Right forelimb (tissue), 1 donor: ENCODE results near the gene ADAMTSL4.

Source experiments
- DNase-seq: peaks from one replicate; pipeline ENCODE4 v3.0.0-alpha.2; 2018

Gene ADAMTSL4

DNA sequence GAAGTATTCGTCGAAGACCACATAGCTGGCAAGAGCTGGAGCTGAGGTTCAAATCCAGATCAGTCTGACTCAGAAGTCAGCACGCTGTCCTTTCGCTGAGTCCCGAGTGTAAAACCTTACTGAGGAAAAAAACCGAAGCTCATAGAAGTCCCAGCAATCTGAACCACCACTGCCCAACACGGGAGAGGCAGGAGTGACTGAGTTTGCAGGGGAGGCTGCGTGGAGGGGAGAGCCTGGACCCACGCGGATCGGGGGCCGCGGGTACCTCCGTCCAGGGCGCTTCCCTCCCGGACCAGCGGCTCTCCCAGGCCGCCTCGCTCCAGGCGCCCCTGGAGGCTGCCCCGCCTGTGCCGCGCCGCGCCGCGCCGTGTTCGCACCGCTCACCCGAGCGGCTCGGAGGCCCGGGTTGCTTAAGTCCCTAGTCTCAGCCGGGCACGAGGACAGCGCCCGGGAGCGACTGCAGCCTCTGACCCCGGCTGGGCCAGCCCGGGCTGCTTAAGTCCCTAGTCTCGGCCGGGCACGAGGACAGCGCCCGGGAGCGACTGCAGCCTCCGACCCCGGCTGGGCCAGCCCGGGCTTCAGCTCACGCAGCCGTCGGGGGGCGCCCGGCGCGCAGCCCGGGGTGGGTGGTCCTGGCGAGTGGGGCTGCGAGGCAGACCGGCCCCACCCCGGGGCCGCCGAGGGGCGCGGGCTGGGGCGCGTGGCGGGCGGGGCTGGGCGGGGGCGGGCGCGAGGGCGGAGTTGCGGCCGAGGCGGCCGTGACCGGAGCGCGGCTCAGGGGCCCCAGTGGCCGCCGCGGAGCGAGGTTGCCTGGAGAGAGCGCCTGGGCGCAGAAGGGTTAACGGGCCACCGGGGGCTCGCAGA lies at the start of gene ADAMTSL4:
Gene ADAMTSL4 (plus strand): TSS at position 777 of the 864 bp plus-strand sequence. CDS start 2,881 bp downstream, outside the sequence.
- peak; percentile 81 for DNase-seq

DNA sequence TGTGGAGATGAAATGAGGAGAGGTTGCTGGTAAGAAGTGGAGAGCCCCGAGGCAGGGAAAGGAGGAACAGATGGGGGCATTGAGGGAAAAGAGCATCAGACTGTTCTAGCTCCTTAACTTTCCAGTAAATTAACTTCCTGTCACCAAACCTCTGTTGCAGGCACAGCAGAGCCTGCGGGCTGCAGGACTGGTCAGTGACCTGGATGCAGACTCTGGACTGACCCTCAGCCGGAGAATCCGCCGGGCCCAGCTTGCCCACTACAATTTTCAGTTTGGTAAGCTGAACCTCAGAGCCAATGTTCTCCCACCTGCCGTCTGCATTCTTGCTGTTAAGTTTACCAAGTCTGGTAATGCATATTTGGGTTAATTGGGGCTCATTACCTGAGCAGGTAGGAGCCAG lies 43.8 kb upstream of the ADAMTSL4 start:
- DNase-seq: no peak

DNA sequence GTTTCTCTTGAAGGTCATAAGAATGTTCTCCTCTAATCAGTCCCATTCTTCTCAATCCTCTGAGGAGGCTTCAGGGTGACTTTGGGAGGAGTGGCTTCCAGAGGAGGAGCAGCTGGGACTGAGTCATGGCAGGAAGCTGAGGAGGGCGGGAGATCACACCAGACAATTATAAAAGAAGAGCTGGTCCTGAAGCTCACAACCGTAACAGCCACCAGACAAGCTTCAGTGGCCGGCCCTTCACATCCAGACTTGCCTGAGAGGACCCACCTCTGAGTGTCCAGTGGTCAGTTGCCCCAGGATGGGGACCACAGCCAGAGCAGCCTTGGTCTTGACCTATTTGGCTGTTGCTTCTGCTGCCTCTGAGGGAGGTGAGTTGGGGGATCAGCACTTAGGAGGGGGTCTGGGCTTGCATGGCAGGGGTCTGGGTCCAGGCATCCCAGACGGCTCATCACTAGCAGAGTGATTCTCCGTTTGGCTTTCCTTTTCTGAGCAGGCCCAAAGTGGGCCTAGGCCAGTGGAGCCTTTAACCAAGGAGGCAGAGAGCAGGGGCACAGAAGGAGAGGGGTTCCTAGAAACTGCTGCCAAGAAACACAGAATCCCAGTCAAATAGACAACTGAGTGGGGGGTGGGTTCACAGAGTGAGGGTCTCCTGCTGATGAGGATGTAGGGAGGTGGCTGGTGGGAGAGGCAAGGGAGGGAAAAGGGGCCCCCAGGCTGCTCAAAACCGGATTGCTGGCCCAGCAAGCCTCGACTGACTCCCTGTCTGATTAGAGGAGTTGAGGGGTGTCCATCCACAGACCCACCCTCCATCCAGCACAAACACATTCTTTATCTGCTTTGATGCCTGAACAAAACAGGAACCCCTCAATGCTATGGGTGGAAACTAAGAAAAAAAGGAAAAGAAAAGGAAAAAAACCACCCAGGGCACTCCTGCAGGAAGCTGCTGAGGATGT lies 41.0 kb upstream of the ADAMTSL4 start, which contains the start of gene ECM1:
Gene ECM1 (plus strand): TSS at position 198 of the 953 bp plus-strand sequence. CDS start 101 bp downstream, at position 299.
- DNase-seq: no peak

DNA sequence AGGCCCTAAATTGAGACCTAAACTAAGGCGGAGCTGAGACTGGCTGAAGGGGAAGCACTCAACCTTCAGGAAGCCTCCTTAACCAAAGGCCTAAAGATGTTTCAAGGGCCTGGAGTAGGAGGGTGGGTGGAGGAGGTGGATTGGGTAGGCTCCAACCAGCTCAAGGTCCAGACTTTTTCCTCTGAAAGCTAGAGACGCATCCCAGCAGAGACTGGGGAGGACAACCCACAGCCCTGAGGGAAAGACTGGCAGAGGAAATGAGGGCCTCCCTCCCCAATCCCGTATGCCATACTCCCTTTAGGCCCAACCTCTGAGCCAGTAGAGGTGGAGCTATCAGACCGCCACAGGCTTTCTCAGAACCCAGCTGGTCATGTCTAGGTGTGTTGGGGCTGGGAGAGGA lies 40.2 kb upstream of the ADAMTSL4 start:
- DNase-seq: no peak

DNA sequence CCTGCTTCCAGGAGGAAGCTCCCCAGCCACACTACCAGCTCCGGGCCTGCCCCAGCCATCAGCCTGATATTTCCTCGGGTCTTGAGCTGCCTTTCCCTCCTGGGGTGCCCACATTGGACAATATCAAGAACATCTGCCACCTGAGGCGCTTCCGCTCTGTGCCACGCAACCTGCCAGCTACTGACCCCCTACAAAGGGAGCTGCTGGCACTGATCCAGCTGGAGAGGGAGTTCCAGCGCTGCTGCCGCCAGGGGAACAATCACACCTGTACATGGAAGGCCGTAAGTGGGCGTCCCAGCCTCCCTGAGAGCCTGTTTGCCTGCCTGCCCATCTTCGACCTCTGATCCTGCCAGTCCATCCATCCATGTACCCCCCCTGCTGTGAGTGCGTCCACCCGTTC lies 37.7 kb upstream of the ADAMTSL4 start:
- DNase-seq: peak; percentile 39

DNA sequence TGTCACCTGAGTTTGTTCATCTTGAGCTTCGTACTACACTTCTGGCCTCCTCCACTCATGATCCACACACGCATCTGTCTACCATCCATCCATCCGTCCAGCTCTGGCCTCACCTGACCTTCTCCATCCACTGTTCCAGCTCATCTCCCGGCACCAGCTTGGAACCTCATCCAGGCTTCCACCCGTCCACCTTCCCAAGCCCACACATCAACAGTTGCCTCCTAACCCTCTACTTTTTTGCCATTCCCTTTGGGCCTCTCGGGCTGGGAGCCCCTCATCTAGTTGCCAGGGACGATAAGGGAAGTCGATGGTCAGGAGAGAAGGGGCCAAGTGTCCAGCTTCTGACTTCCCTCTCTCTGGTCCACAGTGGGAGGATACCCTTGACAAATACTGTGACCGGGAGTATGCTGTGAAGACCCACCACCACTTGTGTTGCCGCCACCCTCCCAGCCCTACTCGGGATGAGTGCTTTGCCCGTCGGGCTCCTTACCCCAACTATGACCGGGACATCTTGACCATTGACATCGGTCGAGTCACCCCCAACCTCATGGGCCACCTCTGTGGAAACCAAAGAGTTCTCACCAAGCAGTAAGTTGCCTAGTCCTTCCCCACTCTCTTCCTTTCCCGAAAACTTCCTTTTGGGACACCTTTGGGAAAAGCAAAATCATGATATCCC lies 37.1 kb upstream of the ADAMTSL4 start:
- DNase-seq: peak; percentile 35

DNA sequence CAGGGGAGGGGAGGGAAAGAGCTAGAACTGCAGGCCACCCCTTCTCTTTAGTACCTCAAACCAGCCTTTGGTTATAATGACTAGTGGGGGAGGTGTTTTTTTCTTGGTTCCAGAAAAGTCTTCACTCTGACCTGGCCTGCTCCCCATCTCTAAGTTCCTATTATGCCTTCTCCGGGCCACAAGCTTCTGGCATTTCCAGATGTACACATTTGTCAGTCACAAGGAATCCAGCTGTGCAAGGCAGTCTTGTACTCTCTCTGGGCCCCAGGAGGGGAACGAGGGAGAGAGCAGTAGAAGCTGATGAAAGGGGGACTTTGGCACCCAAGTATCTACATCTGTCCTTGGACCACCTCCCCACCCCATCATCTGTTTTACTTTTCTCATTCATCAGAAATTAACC lies 36.4 kb upstream of the ADAMTSL4 start:
- peak; percentile 46 for DNase-seq

DNA sequence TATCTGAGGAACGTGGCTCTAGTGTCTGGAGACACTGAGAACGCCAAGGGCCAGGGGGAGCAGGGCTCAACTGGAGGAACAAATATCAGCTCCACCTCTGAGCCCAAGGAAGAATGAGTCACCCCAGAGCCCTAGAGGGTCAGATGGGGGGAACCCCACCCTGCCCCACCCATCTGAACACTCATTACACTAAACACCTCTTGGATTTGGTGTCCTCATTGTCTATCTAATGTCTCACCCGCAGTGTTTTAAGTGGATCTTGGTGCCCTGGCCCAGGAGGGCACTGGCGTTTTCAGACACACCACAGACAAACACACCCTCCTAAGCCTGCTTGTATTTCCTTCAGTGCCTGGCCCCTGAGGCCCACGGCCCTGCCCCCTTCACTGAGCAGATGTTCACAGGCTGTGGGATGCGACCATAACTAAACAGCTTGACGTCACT lies 35.8 kb upstream of the ADAMTSL4 start:
- DNase-seq: peak; percentile 46

DNA sequence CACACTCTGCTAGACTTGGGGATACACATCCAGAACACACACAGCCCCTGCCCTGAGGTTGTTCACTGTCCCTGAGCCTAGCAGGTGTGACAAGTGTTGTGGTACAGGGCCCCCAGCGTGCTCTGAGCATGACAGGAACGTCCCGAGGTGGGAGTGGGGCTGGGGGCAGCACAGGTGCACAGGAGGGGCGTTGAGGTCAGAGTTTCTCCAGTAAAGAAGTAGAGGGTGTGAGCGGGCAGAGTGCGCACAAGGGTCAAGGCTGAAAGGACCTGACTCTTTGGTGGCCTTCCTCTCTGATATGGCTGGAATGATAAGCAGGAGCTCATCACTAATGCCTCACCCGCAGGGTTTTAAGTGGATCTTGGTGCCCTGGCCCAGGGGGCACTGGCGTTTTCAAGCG lies 34.9 kb upstream of the ADAMTSL4 start:
- DNase-seq: no peak

DNA sequence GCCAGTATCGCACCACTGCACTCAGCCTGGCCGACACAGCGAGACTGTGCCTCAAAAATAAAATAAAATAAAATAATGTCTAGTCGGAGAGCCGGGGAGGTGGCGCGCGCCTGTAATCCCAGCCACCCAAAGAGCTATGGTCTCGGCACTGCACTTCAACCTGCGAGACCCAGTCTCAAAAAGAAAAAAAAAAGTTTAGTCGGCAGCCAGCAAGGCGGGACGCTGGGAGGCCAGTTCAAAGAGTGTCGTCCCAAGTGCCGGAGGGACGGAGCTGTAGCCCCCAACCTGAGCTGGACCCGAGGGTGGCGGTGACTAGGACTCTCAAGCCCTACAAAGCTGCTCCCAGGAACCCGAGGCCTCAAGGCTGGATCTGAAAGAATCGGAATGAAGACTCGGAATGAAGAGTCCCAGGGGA lies 34.3 kb upstream of the ADAMTSL4 start:
- no peak for DNase-seq

DNA sequence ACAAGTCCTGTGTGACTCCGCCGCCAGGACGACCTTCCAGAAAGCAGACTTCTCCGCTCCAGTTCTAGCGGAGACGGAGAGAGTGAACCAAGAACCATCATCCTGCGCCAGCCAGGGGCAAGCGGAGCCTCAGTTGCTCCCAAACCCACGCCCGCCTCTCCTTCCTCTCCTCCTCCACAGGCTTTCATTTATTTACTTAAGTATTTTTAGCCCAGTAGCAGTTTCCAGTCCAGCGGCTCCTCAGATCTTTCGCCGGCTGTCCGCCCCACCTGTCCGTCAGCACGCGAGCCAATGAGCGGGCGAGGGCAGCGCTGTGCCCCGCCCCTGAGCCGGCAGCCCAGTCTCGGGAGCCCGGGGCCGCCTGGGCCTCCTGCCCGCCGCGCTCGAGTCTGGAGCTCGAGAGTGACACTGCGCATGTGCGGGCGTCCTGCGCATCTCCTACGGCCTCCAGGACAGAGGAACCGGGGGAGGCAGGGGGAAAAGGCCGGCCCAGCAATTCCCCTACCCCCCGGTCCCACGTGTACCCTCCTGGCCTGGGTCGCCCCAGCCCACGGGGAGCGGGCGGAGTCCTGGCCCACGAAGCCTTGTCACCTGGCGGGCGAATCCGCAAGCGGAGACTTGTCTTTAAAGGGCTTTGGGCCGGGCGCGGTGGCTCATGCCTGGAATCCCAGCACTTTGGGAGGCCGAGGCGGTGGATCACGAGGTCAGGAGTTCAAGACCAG lies 33.7 kb upstream of the ADAMTSL4 start, which contains the start of gene FALEC:
Gene FALEC (plus strand): TSS at position 425 of the 722 bp plus-strand sequence.
- DNase-seq: peak; percentile 96

DNA sequence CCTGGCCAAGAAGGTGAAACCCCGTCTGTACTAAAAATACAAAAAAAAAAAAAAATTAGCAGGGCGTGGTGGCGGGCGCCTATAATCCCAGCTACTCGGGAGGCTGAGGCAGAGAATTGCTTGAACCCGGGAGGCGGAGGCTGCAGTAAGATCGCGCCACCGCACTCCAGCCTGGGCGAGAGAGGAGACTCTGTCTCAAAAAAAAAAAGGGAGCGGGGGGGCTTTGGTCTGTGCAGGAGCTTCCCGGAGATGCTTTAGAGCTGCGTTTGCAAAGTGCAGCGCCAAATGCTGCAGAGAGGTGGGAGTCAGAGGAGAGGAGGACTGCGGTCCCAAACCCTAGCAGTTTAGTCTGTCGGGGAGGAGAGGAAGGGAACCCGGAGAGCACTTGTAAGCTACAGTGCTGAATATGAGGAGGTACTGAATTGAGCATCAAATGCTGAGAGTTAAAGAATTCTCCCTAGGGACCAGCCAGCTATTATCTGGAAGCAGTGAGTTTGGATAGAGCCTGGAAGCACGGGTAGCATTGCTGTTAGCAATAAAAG lies 33.1 kb upstream of the ADAMTSL4 start:
- no peak for DNase-seq

DNA sequence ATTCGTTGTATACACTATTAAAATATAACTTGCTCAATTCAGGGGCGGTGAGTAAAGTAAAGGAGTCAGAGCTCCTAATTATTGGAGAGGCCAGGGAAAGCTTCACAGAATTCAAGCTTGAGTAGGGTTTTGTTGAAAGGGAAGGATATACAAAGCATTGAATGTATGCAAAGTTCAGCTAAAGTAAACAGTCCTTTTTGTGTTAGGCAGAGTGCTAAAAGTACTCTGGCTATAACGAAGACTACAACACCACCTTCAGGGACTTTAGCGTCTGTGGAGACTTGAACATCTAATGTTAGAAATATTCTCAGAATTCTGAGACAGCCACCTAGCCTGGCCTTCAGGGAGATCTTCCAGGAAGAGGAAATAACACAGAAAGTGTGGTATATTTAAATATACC lies 32.6 kb upstream of the ADAMTSL4 start:
- no peak for DNase-seq

DNA sequence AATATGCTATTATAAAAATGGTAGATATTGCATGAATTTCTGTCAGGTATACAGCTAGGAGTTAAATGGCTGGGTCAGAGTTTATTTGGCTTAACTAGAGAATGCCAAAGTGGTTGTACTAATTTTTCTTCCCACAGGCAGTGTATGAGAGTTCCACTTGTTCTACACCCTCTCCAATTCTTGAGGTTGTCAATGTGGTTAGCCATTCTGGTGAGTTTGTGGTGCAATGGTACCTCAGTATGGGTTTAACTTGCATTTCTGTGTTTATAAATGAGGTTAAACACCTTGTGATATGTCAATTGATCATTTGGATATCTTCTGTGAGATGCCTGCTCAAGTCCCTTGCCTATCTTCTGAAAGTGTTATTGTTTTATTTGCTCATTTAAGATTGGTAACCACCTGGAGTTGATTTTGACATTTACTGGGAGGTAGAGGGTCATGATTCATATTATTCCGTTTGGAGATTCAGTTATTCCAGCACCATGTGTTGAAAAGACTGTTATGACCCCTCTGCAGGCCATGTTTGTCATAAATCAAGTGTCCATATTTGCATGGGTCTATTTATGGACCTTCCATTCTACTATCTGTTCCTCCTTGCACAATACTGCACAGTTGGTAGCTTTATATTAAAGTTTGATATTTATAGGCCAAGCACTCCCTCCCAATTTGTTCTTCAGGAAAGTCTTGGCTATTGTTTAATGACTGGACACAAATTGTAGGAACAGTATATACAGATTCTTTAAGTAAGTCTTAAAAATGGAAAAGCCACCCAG lies 27.8 kb upstream of the ADAMTSL4 start:
- no peak for DNase-seq

DNA sequence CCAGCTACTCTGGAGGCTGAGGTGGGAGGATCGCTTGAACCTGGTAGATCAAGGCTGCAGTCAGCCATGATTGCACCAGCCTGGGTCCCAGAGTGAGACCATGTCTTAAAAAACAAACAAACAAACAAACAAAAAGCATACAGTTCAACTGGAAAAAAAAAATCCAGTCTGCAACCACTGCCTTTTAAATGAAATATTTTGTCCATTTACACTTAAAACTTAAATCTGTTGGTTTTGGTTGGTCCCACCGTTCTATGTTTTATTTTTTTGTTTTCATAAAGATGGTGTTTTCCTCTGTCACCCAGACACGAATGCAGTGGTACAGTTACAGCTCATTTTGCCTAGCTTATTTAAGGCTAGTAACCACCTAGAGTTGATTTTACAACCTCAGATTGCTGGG lies 23.9 kb upstream of the ADAMTSL4 start:
- DNase-seq: no peak

DNA sequence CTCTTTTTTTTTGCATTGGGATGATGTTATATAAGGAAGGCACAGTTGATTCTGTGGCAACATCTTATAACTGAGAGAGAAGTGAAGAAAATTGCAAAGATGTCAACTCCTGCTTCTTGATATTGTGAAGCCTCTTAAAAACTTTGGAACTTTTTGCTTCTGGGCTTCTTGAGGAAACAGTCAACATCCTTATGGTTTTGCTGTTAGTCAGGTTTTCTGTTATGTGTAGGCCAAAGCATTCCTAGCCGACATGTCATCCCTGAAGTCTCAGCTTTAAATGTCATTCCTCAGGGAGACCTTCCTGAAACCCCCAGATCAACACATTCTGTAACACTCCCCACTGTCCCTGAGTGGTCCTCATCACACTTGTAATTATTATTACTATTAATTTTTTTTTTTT lies 21.0 kb upstream of the ADAMTSL4 start:
- no peak for DNase-seq

DNA sequence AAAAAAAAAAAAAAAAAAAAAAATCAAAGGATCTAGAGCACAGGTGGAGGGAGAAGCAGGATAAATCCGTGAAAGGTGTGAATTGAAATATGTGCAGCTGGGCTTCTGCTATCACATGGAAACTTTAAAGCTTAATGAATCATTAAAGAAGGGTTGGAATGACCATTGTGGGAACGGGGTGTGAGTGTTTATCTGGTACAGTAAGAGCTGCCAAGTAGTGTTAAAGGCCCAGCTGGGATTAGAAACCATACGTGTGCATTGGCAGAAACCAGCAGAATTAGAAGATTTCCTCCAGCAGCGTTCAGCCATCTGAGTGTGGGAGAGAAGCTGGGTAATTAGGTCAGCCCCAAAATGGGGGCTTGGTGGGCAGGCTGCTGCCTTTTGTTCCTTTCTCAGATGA lies 20.2 kb upstream of the ADAMTSL4 start:
- no peak for DNase-seq

DNA sequence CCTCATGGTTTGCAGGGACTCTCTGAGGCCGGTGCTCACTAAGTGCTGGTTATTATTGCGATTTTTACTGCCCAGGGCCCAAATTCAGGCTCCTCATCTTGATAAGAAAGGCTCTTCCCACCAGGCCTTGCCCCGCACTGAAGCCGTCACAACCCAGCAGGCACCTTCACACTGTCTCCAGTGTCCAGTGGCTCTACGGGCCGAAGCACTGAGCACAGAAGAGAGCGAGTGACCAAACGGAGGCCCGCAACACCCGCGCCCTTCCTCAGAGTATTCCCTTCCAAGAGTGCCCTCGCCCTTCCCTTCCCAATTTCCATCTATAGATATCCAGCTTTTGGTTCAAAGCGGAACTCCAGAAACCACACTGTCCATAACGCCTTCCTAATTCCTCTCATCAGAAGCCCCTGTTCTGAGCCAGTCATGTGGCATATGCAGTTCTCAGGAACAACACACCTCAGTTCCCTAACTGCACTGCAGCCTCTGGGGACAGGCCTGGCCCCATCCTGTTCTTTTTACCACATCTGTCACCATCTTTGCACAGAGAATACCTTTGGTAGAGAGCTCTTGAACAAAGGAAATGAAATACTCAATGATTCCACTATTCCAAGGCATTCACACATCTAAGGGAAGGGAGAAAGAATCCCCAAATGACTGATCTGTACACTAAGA lies 18.6 kb upstream of the ADAMTSL4 start:
- no peak for DNase-seq

DNA sequence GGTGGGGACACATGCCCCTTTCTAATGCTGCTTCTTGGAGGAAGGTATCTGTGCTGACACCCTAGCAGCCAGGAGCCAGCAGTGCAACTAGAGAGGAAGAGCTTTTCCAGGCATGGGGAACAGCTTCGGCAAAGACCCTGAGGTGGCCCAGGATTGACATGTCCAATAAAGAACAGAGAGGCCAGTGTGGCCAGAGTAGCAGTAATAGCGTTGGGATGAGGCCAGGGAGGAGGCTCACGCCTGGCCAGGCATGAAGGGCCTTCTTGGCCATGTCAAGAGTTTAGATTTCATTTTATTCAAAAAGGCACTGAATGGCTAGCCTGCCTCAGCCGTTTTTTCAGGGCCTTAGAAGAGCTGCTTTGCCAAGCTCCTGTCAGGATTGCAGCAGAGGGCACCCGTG lies 16.3 kb upstream of the ADAMTSL4 start:
- no peak for DNase-seq

DNA sequence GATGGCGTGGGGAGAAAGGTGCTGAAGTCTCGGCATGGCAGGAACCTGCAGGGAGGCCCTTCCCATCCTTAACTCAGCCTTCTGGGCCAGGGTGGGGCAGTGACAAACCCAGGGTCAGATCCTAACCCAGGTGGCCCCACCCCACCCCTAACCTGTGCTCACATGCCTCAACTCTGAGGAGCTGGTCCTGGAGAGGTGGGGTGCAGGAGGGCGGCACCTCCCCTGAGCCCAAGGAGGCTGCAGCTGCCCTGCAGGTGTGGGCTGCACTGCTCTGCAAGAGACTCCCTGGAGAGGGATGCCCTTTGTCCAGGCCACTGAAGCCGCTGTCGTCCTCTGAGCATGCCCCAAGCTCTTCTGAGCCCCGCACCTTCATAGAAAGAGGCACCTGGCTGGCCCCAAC lies 15.2 kb upstream of the ADAMTSL4 start:
- no peak for DNase-seq
